ENCODE data around the gene GRIK2. TPM values are rescaled to one million over a fixed set of nuclear protein-coding genes. Genes with fewer than 3 reads are reported as not detected.

GRIK2 gene
- total RNA-seq, 1 experiment from 2014 or later: 0.70 TPM

DNA sequence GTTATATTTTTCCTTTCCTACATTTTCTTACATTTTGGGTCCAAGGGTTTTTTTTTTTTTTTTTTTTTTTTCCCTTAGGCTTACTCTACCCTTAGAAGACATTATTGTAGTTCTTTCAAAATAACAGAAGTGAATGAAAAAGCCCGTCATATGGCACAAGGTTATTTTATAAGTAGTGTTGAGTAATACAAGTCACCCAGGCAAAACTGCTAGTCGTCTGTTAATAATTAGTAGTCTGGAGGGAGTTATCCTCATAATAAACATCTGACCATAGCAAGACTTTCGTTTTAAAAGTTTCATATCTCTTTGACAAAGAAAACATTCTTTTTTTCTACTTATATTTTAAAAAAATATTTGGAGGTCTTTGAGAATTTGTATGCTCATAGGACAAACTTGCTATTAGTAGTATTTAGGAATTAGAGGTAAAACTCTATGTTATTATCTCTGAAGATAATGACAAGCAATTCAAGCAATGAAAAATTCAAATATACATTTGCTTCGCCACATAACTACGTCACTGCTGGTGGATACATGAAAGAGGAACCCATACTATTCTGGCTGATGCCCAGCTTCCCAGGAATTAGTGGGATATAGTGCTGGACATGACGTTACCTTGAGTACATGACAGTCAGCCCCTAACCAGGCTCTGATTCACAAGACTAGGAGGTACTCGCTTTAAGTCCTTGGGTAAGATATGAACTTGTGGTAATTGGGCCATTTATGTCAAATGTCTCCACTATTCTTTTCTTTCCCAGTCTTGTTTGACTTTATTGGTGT lies 532.8 kb downstream of the GRIK2 start:
- DNase-seq: no peak
- Histone ChIP-seq H4K20me1 (ENCODE audit: control insufficient read depth, insufficient read depth, insufficient read length) (no peaks in the 10 kb centered on the region), H3K4me2 (ENCODE audit: insufficient read depth, insufficient read length, low read length) (no peak overlapping the region), H3K9ac (ENCODE audit: extremely low read depth, insufficient read length, low read length) (no peak overlapping the region), H3K18ac (ENCODE audit: insufficient read length, low read depth, low read length) (no peak overlapping the region), H3K79me2 (ENCODE audit: insufficient read depth, low read length) (no peaks in the 10 kb centered on the region), H2BK120ac (ENCODE audit: low read depth, low read length, poor library complexity, severe bottlenecking) (no peak overlapping the region), H3K4me1 (ENCODE audit: insufficient read depth, low read length) (no peaks in the 10 kb centered on the region), H2BK12ac (ENCODE audit: insufficient read length, low read depth, low read length) (no peak overlapping the region), H3K27ac (ENCODE audit: insufficient read length, low read depth, low read length) (no peak overlapping the region), H3K27me3 (ENCODE audit: insufficient read depth, low read length) (no peaks in the 10 kb centered on the region), H2BK5ac (ENCODE audit: insufficient read length, low read length) (no peak overlapping the region), H4K5ac (ENCODE audit: insufficient read length, low read depth, low read length) (no peak overlapping the region), H3K56ac (ENCODE audit: insufficient read length, low read depth, low read length) (no peak overlapping the region), H3K23me2 (ENCODE audit: insufficient read length, low read depth, low read length, poor library complexity, severe bottlenecking) (no peaks in the 10 kb centered on the region), H3K23ac (ENCODE audit: insufficient read length, low read depth, low read length) (no peak overlapping the region), H3K4ac (ENCODE audit: low read depth, low read length) (no peak overlapping the region), H2AK5ac (ENCODE audit: insufficient read length, low read length) (no peak overlapping the region), H3K14ac (ENCODE audit: insufficient read depth, low read length) (no peak overlapping the region), H4K91ac (ENCODE audit: insufficient read length, low read depth, low read length) (no peak overlapping the region), H4K8ac (replicated peaks; ENCODE audit: insufficient read length, low read depth, low read length) (no peak overlapping the region), H3T11ph (ENCODE audit: low read length) (no peak overlapping the region), H2BK20ac (ENCODE audit: low read depth, low read length, poor library complexity, severe bottlenecking) (no peak overlapping the region), H3K79me1 (ENCODE audit: insufficient read depth, low read depth, low read length, poor library complexity, severe bottlenecking) (no peaks in the 10 kb centered on the region), H2BK15ac (ENCODE audit: low read depth, low read length) (no peak overlapping the region), H3K9me3 (ENCODE audit: control insufficient read depth, low read depth, low read length) (no peaks in the 10 kb centered on the region), H2AFZ (ENCODE audit: low read length) (no peak overlapping the region)
- TF ChIP-seq, protein P1, sequence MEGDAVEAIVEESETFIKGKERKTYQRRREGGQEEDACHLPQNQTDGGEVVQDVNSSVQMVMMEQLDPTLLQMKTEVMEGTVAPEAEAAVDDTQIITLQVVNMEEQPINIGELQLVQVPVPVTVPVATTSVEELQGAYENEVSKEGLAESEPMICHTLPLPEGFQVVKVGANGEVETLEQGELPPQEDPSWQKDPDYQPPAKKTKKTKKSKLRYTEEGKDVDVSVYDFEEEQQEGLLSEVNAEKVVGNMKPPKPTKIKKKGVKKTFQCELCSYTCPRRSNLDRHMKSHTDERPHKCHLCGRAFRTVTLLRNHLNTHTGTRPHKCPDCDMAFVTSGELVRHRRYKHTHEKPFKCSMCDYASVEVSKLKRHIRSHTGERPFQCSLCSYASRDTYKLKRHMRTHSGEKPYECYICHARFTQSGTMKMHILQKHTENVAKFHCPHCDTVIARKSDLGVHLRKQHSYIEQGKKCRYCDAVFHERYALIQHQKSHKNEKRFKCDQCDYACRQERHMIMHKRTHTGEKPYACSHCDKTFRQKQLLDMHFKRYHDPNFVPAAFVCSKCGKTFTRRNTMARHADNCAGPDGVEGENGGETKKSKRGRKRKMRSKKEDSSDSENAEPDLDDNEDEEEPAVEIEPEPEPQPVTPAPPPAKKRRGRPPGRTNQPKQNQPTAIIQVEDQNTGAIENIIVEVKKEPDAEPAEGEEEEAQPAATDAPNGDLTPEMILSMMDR (conservative IDR thresholded peaks at IDR 0.05): no peak
- H3K36me3 Mint-ChIP-seq (ENCODE audit: insufficient read depth in 1 of 3, low read depth in 3 of 3): no peaks in the 10 kb centered on the region
- no peaks in the 10 kb centered on the region for H3K9me3 Mint-ChIP-seq
- H3K4me3 Mint-ChIP-seq: no peak overlapping the region
- no peaks in the 10 kb centered on the region for H3K4me1 Mint-ChIP-seq
- no peak overlapping the region; a peak in 1 of 7 replicates for H3K27ac Mint-ChIP-seq
- WGBS (ENCODE audit: extremely low coverage, insufficient read length, low lambda C conversion rate): no CpG with 5 or more reads among the region's 7 CpGs
- H3K27me3 Mint-ChIP-seq (ENCODE audit: low read depth): no peaks in the 10 kb centered on the region

Measured in H9 (cell line).